COLO829 (cell line): ENCODE measurements around the gene EPHB2.

Experiments
- DNase-seq: peaks from one replicate; pipeline ENCODE4 v3.0.0; 2012; ENCODE audit warnings: low spot score

Gene EPHB2

DNA sequence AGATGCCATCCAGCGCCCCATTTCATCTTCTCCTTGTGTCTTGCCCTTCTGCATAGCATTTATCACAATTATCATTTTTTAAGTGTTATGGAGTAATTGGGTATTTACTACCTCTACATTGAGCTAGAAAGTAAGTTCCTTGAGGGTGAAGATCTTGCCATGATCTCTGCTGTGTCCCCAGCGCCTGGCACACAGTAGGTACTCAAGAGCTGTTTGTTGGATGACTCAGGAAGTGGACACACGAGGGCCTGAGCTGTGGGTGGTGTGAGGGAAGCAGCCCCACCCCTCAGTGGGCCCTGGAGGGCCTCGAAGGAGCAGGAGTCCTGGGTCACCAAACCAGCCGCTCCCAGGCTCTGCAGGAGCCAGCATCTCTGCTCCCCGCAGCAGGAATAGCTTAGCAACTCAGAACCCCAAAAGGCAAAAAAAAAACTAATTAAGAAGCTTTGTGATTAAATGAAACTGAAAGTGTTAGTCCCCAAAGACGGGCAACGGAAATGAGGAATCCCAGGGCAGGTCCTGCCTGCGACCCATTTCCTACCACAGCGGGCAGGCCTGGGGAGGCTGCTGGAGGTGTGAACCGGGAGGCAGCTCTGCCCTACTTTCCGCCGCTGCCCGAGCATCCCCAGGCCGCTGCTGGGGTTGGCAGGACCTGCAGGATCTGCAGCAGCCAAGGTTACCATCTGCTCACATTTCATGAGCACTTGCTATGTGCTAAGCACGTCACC lies 174.3 kb downstream of the EPHB2 start:
- DNase-seq = no peak

DNA sequence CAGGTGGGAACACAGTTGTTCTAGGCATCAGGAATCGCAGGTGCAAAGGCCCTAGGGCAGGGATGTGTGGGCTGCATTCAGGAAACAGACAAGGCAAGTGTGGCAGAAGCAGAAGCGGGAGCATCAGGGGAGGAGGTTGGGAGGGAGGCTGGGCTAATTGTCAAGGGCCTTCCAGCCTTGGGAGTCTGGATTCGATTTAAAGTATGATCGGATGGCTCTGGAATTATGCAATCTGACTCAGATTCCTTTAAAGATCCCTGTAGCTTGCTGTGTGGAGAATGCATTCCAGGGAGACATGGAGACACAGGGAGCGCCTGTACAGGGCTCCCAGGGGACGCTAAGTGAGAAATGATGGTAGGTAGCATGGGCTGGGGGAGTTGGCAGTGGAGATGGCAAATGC lies 175.6 kb downstream of the EPHB2 start:
- DNase-seq = no peak

DNA sequence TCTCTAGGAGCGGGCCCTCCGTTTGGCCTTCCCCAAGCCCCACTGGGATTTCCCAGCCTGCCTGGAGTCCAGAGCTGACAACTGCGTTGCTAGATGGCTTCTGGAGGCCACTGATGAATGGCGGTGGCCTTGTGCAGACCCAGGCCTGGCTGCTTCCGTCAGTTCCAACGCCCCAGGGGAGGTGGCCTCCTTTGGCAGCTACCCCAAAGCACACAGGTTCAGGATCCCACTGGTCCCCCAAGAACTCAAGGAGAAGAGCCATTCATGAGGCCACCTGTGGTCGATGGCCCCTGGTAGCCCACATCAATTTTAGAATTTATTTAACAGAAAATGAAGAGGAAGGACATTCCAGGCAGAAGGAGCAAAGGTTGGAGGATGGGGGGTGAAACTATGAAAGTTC lies 176.9 kb downstream of the EPHB2 start:
- no peak for DNase-seq

DNA sequence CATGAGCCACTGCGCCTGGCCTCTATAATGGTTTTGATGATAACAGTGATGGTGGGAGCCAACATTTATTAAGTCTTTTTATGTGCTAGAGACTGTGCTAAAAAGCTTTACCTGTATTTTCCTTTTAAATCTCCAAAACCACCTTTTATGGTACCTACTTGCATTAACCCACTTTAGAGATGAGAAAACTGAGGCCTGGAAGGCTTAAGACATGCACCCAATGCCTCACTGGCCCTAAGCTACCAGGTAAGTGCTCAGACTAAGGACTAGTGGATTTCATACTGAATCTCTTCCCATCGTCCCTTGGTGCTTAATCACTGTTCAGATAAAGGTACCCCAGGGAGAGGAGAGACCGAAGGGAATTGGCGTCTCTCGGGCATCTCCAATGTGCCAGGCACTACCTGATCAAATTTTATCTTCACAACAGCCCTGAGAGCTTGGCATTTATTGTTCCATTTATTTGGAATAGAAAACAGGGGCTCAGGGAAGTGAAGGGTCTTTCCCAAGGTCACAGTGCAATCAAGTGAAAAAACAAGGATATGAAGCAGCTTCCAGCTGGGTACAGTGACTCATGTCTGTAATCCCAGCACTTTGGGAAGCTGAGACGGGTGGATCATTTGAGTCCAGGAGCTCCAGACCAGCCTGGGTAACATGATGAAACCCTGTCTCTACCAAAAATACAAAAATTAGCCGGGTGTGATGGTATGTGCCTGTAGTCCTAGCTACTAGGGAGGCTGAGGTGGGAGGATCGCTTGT lies 177.9 kb downstream of the EPHB2 start:
- DNase-seq = no peak

DNA sequence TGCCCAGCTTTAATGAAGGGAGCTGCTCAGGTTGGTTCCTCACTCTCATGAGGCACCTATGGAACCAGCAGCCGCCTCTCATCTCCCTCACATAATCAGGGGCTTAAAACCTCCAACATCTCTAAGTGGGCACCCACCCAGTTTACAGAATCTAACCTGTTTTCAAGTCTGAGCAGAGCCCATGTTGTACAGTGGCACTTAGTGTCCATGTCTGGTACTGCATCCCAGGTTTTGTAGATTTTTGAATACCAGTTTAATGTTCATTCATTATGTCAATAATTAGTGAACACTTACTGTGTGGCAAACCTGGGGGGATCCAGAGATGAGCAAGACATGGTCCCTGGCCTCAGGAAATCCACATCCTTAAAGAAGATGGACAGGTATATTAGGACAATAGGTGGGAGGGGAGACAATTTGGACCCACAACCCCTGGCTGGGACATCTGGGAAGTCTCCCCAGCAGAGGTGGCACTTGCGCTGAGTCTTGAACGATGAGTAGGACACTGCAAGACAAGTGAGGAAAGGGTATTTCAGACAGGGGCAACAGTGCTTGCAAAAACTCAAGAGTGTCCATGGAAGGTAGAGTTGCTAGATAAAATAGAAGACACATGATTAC lies 178.7 kb downstream of the EPHB2 start:
- peak; percentile 51 for DNase-seq

DNA sequence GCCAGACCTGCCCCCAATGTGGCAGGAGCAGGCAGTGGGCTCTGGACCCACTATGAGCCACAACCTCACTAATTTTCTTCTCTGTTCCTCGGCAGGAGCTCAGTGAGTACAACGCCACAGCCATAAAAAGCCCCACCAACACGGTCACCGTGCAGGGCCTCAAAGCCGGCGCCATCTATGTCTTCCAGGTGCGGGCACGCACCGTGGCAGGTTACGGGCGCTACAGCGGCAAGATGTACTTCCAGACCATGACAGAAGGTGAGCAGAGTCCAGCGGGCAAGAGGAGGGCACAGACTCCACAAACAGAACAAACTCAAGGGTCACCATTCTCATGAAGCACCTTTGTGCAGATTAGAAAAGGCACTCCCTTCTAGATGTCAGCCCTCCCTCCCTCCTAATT lies 182.2 kb downstream of the EPHB2 start:
- DNase-seq = no peak

DNA sequence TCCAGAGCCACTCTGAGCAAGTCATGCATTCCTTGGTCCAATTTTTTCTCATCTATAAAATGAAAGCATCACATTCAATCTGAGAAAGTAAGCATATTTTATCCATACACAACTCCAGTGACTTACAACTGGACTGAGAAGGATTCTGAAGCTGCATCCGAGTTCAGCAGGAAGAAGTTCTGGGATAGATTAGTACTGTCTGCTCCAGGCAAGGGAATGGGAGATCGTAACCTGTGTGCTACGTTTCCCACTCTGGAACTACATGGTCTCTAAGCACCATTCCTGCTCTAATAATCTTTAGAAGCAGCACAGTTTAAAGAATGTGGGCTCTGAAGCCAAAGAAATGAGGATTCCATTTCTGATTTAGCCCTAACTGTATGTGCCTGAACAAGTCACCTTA lies 182.7 kb downstream of the EPHB2 start:
- no peak for DNase-seq

DNA sequence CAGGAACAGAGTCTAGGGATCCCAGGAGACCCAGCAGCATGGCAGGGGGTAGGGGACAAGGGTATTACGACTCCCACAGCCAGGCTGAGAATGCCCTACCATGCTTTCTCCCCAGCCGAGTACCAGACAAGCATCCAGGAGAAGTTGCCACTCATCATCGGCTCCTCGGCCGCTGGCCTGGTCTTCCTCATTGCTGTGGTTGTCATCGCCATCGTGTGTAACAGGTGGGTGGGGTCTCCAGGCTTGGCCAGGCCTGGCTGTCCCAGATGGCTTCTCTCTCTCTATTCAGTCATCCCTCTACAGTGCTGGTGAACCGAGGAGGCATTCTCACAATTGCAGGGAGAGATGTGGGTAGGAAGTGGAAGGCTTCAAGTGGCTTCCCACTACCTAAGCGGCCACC lies 184.7 kb downstream of the EPHB2 start:
- DNase-seq = no peak

DNA sequence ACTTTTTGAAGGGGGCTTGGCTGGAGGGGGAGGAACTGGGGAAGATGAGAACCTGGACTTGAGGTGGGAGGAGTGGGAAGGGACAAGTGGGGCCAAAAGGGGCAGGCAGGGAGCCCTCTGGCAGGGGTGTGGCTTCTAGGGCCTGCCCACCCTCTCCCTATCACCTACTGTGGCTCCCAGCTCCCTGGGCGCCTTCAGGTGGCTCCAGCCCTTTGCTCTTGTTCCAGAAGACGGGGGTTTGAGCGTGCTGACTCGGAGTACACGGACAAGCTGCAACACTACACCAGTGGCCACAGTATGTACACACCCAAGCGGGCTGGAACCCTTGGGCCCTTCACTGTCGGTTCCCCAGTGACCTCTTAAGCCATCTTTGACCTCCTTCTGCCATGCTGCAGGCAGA lies 185.5 kb downstream of the EPHB2 start:
- no peak for DNase-seq

DNA sequence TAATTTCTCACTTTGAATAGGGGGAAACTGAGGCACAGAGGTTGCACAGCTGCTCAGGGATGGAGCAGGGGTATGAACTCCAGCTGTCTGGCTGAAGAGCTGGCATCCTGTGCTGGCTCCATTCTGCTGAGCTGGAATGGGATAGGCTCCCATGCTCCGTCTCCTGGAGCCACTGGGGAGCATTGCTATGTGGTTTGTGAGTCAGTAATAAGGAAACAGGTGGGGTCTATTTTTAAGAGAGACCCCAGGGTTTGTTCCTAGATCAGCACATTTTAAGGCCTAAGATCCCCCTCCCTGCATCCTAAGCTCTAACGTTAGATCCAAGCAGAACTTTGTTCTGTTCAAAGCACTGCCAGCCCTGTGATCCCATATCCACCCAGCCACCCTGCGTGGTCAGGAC lies 189.8 kb downstream of the EPHB2 start:
- no peak for DNase-seq

DNA sequence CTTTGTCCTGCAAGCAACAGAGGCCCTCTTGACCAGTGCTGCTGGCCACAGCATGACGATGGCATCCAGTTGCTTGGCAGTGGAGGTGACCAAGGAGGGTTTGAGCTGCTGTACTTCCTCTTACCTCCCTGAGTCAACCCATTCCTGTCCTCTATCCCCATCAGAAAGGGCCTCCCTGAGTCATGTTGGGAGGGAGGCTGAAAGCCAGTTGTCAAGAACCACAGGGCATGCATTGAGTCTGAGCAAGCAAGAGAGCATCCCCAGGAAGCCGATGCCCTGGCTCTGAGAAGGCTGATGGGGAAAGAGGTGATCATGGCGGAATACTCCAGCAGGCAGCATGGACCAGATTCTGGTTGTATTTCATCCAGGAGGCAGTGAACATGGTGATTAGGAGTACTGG lies 192.5 kb downstream of the EPHB2 start:
- DNase-seq = no peak

DNA sequence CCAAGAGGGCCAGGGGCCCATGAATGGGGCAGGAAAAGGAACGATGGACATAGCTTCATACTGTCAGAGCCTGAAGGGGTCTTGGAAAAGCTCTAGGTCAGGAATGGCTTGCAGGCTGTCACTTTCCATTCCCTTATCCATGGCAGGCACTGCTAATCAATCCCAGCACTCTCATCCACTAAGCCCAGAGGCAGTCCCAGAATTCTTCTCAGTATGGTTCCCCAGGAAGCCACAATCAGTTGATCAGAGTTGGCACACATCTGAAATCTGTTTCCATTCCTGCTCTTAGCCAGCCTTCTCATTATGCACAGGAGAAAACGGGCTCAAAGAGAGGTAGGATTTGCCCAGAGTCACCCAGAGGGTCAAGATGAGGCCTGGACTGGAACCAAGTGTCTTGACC lies 196.3 kb downstream of the EPHB2 start:
- no peak for DNase-seq

DNA sequence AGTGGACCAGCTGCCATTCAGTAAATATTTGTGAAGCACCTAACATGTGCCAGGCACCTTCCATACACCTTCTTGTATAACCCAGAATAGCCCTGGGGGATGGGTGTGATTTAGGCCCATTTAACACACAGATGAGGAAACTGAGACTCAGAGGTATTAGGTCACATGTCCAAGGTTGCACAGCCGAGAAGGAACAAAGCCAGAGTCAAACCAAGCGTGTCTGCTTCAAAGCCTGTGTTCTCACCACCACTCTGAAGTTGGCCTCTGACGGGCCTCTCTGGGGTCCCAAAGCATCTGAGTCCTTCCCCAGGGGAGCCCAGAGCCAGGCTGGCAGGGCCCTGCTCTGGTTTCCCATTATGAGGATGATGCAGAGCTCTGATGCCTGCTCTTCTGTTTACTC lies 196.9 kb downstream of the EPHB2 start:
- no peak for DNase-seq

DNA sequence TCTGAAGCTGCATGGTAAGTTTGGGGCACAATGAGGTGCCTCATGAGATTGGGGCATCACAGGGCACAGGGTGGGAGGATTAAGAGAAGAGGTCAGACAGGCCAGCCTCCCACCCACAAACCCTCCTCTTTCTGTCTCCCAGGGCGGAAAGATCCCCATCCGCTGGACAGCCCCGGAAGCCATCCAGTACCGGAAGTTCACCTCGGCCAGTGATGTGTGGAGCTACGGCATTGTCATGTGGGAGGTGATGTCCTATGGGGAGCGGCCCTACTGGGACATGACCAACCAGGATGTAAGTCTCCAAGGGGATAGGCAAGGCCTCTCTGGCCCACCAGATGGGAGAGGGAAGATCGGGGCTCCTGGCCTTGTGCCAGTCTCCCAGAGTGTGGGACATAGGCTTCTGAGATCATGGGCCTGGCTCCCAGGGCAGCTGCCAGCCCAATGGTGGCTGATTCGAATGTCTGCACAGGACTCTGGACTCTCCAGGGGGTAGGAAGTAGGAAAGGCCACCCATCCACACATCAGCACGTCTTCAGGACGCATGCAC lies 198.3 kb downstream of the EPHB2 start:
- no peak for DNase-seq

DNA sequence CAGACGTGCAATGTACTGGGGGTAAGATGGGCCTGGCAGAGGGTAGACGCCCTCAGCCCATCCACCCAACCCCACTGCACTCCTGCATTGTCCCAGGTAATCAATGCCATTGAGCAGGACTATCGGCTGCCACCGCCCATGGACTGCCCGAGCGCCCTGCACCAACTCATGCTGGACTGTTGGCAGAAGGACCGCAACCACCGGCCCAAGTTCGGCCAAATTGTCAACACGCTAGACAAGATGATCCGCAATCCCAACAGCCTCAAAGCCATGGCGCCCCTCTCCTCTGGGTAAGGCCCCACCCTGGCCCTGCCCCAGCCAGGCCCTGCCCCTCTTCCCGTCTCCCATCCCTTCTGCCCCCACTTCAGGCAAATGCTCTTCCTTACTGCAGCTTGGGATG lies 199.6 kb downstream of the EPHB2 start:
- no peak for DNase-seq

DNA sequence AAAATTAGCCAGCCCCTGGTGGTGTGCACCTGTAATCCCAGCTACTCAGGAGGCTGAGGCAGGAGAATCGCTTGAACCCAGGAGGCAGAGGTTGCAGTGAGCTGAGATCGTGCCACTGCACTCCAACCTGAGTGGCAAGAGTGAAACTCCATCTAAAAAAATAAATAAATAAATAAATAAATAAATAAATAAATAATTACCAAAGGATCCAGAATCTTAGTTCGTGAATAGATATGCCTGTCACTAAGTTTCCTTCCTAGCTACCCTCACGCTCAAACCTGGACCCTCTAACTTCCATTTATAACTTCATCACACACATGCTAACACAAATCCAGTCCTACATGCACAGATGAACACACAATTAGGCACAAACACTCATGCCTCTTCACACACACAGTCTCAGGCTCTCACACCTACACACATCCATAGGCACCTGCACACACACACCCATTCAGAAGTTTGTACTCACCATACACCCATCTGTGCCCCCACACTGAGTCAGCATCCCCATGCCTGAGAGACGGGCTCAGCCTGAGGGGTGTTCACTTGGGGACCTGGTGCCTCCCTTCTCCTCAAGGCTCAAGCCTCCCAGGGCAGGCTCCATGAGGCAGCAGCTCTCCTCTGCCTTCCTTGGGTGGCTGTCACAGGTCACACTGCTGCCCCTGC lies 200.5 kb downstream of the EPHB2 start:
- no peak for DNase-seq

DNA sequence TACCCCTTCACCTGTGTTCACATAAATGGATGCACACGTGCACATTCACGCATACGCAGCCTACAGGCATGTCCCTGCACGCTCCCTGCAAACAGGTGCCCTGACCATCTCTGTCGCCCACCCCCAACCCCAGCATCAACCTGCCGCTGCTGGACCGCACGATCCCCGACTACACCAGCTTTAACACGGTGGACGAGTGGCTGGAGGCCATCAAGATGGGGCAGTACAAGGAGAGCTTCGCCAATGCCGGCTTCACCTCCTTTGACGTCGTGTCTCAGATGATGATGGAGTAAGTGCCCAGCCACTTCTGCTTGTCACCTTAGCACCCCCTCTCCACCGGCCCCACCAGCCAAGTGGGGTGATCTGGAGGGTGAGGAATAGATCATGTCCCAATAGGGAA lies 201.7 kb downstream of the EPHB2 start:
- no peak for DNase-seq

DNA sequence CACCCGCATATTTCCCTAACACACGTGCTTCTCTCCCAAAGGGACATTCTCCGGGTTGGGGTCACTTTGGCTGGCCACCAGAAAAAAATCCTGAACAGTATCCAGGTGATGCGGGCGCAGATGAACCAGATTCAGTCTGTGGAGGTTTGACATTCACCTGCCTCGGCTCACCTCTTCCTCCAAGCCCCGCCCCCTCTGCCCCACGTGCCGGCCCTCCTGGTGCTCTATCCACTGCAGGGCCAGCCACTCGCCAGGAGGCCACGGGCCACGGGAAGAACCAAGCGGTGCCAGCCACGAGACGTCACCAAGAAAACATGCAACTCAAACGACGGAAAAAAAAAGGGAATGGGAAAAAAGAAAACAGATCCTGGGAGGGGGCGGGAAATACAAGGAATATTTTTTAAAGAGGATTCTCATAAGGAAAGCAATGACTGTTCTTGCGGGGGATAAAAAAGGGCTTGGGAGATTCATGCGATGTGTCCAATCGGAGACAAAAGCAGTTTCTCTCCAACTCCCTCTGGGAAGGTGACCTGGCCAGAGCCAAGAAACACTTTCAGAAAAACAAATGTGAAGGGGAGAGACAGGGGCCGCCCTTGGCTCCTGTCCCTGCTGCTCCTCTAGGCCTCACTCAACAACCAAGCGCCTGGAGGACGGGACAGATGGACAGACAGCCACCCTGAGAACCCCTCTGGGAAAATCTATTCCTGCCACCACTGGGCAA lies 202.9 kb downstream of the EPHB2 start:
- DNase-seq = no peak

DNA sequence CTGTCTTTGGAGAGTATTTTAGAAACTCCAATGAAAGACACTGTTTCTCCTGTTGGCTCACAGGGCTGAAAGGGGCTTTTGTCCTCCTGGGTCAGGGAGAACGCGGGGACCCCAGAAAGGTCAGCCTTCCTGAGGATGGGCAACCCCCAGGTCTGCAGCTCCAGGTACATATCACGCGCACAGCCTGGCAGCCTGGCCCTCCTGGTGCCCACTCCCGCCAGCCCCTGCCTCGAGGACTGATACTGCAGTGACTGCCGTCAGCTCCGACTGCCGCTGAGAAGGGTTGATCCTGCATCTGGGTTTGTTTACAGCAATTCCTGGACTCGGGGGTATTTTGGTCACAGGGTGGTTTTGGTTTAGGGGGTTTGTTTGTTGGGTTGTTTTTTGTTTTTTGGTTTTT lies 203.5 kb downstream of the EPHB2 start:
- no peak for DNase-seq

DNA sequence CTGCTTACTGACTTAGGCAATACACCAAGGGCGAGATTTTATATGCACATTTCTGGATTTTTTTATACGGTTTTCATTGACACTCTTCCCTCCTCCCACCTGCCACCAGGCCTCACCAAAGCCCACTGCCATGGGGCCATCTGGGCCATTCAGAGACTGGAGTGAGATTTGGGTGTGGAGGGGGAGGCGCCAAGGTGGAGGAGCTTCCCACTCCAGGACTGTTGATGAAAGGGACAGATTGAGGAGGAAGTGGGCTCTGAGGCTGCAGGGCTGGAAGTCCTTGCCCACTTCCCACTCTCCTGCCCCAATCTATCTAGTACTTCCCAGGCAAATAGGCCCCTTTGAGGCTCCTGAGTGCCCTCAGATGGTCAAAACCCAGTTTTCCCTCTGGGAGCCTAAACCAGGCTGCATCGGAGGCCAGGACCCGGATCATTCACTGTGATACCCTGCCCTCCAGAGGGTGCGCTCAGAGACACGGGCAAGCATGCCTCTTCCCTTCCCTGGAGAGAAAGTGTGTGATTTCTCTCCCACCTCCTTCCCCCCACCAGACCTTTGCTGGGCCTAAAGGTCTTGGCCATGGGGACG lies 204.1 kb downstream of the EPHB2 start:
- no peak for DNase-seq

DNA sequence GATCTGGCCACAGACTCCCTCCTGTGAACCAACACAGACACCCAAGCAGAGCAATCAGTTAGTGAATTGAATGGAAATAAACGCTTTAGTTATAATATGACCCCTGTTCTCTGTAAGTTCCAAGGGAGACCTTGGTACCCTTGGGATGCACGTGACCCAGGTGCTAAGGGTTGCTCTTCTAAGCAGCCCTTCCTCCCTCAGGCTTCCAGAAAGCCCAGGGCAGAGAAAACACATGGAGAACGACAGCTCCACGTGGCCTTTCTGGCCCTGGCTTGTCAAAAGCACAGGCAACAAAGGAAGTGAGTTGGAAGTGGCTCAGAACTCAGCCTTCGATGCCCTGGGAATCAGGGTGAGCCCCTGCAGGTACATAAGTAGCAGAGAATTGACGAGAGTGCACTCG lies 204.6 kb downstream of the EPHB2 start:
- DNase-seq = no peak
